Fibroblast of pulmonary artery (primary cell): ENCODE data around the gene MTTP.

Source experiments
- DNase-seq: peaks from one replicate; pipeline ENCODE4 v3.0.0-alpha.2; 2010; ENCODE audit warnings: low read depth
- H3K4me3 ChIP-seq: replicated peaks from 2 replicates; pipeline ENCODE4 v1.5.1; 2011; ENCODE audit warnings: low read depth, mild to moderate bottlenecking, control low read depth, low read length, moderate library complexity
- TF ChIP-seq, protein P1 (sequence below): IDR thresholded peaks from 2 replicates; pipeline ENCODE4 v1.5.1; 2011; ENCODE audit warnings: mild to moderate bottlenecking, control low read depth, low read length, inconsistent platforms; ENCODE audit errors: missing control alignments

The MTTP gene

GRCh38 chr4:99661907-99662306 lies 87.3 kb downstream of the MTTP start:
- no peak for DNase-seq
- H3K4me3 ChIP-seq = no peak overlapping the region
- TF ChIP-seq, protein P1, sequence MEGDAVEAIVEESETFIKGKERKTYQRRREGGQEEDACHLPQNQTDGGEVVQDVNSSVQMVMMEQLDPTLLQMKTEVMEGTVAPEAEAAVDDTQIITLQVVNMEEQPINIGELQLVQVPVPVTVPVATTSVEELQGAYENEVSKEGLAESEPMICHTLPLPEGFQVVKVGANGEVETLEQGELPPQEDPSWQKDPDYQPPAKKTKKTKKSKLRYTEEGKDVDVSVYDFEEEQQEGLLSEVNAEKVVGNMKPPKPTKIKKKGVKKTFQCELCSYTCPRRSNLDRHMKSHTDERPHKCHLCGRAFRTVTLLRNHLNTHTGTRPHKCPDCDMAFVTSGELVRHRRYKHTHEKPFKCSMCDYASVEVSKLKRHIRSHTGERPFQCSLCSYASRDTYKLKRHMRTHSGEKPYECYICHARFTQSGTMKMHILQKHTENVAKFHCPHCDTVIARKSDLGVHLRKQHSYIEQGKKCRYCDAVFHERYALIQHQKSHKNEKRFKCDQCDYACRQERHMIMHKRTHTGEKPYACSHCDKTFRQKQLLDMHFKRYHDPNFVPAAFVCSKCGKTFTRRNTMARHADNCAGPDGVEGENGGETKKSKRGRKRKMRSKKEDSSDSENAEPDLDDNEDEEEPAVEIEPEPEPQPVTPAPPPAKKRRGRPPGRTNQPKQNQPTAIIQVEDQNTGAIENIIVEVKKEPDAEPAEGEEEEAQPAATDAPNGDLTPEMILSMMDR = no peak

- DNase-seq = no peak
- no peak overlapping the region for H3K4me3 ChIP-seq
- TF ChIP-seq, protein P1 = no peak
Observed at GRCh38 chr4:99664716-99665115, 90.1 kb downstream of the MTTP start.

DNA sequence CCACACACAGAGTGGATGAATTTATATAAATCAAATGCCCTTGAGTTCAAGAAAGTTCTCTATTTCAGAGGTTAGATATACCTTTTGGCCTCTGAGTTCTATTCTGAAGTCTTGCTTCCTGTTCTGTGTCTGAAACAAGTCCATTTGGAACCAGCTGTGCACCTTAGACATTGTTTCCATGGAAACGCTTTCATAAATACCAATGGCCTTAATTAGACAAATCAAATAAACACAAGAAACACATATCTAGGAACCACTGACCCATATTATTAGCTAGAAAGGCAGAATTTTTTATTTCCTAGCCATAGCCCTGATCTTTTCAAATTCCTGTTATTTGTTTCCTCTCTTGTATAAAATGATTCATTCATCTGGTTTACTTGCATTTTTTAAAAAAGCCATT lies 91.4 kb downstream of the MTTP start:
- TF ChIP-seq, protein P1 = no peak
- DNase-seq = no peak
- H3K4me3 ChIP-seq = no peak overlapping the region

DNA sequence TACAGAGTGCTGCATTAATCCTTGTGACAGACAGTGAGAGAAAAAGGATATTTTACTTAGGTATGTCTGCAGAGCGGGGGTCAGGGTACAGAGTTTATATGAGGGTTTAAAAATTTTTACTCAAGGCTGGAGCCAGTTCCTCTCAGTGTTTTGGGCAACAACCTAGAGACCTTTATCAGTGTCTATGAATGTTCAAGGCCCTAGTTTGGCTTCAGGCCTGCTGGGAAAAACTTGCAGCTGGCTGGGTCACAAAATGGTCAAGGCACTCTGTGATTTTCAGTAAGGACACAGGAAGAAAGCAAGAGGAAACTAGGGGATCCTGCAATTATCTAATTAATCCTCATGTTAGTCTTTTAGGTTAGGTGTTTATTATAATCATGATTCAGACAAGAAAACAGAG lies 93.8 kb downstream of the MTTP start:
- no peak overlapping the region for H3K4me3 ChIP-seq
- DNase-seq = no peak
- TF ChIP-seq, protein P1 = no peak

DNA sequence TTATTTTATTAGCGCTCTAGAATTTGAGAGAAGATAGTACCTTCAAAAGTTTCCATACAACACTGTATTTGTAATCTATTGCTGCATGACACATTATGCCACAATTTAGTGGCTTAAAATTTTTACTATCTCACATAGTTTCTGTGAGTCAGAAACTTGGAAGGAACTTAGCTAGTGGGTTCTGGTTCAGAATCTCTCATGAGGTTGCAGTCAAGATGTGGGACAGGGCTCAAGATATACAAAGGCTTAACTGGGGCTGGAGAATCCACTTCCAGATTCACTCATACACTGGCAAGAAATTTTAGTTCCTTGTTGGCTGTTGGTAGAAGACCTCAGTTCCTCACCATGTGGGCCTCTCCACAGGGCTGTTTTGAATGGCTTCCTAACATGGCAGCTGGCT lies 94.5 kb downstream of the MTTP start:
- no peak overlapping the region for H3K4me3 ChIP-seq
- TF ChIP-seq, protein P1 = no peak
- DNase-seq = no peak

DNA sequence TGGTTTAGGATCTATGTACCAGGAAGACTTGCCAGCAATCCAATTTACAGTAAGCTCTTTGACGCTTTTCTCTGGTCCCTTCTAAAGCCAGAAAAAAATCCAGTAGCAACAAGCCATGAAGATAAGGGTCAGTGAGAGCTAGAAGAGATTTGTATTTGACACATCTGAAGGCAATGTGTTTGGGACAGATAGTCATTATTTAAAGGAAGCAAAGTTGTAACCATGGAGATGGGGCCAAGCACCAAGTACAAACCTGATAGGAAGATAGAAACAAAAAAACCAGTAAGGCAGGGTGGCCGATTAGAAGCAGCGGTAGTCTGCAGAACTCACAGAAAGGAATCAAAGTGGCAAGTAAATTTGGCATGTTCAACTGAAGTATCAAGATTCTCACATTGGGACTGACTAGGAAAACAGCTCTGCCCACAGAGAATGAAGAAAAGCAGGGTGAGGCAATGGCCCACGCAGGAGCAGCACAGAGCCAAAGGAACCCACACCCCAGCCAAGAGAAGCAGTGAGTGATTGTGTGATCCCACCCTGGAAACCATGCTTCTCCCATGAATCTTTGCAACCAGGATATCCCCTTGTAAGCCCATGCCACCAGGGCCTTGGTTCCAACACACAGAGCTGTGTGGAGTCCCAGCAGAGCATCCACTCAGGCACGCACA lies 95.9 kb downstream of the MTTP start:
- no peak for DNase-seq
- TF ChIP-seq, protein P1 = no peak
- no peak overlapping the region for H3K4me3 ChIP-seq
